Retina (tissue), 1 donor: ENCODE results near the gene HMX1.

ENCODE experiments used
- DNase-seq: peaks from one replicate; pipeline ENCODE4 v3.0.0-alpha.2; 2016

Gene HMX1

DNA sequence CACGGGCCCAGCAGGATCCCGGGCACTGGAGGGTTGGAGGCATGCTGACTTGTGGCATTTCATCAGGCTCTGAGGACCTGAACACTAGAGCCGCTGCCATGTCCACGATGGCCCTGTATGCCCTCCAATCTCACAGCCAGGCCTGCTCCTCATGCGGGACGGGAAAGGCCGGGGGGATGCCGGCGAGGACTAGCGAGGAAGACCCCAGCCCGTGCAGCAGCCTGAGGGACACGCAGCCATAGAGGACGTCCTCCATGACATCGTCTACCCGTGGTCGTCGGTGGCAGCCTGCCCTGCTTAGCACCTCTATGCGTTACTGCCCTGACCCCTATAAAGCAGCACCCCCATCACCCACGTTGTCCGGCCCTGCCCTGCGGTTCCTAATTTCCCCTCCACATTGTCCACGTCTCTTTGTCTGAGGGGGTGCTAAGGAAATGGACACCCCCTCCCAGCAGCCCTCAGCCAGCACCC lies 32.6 kb downstream of the HMX1 start:
- peak; percentile 19 for DNase-seq

DNA sequence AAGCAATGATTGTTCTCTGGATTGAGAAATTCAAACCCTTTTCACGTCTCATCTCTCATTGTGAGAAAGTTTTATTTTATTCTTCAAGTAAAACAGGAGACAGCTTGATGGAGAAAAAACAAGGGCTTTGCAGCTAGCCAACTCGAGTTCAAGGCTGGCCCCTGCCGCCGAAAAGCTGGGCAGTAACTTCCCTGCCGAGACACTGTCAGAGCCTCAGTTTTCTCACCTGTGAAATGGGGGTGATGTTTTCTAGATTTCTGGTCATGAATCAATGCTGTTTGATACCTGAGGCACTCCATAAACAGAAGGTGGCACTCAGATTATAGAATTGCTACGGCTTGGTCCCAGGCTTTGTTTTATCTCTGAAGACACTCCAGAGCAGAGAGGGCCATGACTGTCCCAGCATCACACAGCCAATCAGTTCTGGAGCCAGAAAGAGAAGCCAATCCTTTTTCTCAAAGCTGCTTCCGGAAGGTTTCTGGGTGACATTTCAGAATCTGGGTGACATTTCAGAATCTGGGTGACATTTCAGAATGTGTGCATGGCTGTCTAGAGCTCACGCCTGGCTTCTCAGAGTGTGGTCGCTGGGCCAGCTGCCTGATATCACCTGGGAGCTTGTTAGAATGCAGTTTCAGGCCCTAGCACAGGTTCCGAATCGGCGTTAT lies 33.2 kb downstream of the HMX1 start:
- peak; percentile 64 for DNase-seq

DNA sequence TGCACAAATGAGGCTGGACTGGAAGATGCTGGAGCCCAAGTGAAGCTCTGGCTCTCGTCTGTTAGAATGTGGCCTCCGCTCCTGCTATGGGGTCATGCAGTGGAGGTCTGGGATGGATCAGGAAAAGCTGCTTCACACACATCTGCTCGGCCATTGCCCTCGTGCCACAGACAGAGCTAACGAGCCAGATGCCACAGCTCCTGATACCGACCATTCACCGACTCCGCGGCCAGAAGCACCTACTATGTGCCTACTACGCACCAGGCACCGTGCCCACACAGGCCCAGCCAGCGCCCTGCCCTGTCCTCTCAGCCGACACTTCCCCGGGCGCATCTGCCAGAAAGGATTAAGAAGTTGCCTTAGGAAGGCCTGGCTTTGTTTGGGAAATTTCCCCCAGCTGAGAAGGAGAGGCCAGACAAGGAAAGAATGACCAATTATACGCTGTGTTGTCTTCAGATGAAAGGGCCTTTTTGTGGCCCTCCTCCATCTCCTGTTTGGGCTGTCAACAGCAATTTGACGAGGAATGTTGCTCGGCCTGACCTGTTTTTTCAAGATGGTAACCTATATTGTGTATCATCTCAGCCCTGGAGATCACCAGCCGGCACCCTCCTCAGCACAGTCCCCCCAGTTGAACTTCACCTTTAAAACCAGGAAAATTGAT lies 34.3 kb downstream of the HMX1 start:
- DNase-seq: peak; percentile 94

DNA sequence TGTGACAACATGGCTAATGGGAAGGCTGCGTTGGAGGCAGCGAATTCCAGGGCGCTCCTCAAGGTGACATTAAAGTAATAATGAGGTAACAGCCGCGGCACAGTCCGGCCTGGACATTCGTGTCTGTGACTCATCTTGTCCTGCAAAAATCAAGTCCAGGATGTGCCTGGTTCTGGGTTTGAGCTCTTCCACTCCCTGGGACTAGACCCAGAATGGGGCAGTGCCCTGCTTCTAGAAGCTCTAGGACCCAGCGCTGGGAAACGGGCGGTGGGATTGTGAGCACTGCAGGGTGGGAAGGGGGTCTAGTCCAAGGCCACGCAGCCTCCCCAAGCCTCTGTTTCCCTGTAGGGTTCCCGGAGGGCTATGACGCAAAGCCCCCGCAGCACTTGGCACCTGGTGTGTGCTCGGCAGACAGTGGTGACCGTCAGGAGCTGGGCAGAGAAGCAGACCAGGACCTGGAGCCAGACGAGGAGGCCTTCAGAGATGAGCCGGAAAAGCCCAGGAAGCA lies 34.9 kb downstream of the HMX1 start:
- DNase-seq: no peak

- peak; percentile 10 for DNase-seq
These were observed 35.9 kb downstream of the HMX1 start for GRCh38 chr4:8835521-8836365.

DNA sequence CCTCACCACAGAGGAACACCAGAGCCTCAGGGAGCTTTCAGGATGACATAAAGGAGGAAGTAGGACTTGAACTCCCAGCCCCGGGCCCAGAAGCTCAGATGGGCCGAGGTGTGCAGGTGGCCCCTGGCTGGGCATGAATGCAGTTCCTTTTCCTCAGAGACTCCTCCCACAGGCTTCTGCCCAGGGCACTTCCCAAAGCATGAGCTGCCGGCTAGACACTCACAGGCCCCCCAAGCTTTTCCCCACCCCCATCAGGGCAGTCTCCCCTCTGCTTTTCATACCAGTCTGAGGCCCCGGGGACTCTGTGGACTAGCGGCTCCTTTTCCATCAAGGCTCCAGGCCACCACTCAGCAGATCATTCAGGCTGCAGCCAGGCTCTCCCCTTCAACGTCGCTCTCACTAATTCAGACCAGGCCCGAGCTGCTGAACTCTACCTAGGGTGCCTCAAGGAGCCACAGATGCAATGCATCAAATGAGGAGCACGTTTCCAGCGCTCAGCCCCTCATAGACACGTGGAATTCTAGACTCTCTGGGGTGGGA lies 36.9 kb downstream of the HMX1 start:
- peak; percentile 40 for DNase-seq

- DNase-seq: peak; percentile 59
These were observed 39.3 kb downstream of the HMX1 start for GRCh38 chr4:8832113-8832915.

- DNase-seq: no peak
These were observed 40.2 kb downstream of the HMX1 start for GRCh38 chr4:8831221-8832112.

- no peak for DNase-seq
These were observed 40.9 kb downstream of the HMX1 start for GRCh38 chr4:8830611-8831200.

DNA sequence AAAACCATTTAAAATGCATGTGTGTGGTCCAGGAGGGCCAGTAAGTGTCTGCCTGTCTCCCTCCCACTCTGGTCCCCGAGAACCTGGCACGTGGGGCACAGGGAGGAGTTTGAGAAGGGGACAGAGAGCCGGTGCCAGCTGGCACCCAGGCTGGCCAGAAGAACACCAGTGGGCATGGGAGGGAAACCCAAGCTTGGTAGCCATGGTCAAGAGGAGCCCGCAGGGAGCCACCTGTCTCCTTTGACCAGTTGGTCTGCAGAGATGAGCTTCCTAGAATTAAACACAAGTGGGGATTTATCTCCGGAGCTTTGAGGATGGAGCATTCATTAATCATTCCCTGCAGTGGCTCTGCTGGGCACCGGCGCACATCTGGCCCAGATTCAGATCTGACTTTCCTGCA lies 41.6 kb downstream of the HMX1 start:
- no peak for DNase-seq

- DNase-seq: no peak
These were observed 42.1 kb downstream of the HMX1 start for GRCh38 chr4:8829584-8829983.

DNA sequence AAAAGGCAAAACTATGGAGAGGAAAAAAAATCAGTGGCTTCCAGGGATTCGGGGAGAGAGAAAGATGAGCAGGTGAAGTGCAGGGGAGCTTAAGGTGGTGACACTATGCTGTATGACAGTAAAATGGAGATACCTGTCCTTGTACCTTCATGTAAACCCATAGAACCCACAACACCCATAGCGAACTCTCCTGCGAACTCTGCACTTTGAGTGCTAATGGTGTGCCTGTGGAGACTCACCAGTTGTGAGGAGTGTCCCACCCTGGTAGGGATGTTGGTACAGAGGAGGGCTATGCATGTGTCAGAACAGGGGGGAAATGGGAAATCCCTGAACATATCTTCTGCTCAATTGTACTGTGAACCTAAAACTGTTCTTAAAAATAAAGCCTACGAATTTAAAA lies 42.8 kb downstream of the HMX1 start:
- DNase-seq: no peak

- no peak for DNase-seq
These were observed 50.3 kb downstream of the HMX1 start for GRCh38 chr4:8821151-8821950.

DNA sequence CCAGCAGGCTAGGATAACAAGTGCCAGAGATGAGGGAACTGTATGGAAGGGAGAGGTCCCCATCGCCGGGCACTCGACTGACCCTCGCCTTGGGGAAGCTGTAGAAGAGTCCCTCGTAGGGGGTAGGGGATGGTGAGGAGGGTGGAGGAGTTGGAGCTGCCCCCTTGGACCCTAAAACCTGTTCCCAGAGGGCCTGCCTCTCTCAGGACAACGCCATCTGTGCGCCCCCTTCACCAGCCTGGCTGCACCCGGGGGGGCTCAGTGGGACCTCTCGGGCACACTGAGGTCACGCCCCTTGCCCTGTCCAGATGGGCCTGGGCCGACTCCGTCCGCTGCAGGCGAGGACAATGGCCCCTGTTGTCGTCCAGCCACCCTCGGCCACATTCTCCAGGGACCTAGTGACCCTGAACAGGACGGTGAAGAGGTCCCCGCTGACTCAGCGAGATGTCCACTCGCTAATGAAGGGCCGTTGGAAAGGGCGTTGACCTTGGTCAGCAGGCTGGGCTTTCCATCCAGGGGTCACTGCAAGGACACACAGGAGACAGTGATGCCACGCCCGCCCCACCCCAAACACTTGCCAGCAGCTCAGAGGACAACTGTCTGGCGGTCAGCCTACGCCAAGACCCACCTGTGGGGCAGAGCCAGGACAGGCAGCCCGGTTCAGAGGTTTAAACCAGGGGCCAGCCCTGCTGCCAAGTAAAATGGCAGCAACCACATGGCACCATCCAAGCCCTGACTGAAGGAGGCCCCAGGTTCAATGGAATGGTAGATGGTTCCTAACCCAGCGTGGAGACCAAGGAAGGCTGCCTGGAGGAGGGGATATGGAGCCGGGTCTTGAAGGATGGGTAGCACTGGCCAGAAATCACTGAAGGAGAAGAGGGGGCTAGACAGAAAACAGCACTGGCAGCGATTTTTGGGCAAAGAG lies 51.2 kb downstream of the HMX1 start:
- no peak for DNase-seq

DNA sequence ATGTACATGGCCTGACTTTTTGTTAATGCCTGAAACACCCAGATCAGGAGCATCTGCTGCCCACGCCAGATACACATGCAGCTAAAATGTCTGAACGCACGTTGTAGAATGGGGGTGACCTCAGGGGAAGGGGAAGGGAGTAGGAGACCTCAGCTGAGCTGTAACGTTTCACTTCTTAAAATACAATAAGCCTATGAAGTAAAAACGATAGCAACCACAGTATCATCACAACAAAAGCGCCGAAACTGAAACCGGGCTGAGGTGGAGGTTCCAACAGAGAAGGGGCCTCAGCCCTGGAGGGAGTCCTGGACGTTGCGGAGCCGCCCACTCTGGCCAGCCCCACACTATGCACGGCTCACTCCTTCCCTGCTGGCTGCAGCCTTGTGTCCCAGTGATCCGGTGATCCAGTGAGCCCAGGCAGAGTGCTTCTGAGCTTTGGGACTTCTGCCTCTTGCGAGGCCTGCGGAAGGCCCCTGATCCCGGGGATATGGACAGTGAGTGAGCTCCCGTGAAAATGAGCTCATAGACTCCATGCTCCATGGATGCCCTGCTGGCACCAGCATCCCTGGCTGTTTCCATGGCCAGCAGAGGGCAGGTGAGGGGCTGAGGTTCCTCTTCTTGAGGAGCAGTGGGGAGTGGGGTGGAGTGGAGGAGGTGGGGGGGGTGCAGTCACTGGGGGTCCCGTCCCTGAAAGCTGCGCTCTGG lies 52.0 kb downstream of the HMX1 start:
- DNase-seq: peak; percentile 36

DNA sequence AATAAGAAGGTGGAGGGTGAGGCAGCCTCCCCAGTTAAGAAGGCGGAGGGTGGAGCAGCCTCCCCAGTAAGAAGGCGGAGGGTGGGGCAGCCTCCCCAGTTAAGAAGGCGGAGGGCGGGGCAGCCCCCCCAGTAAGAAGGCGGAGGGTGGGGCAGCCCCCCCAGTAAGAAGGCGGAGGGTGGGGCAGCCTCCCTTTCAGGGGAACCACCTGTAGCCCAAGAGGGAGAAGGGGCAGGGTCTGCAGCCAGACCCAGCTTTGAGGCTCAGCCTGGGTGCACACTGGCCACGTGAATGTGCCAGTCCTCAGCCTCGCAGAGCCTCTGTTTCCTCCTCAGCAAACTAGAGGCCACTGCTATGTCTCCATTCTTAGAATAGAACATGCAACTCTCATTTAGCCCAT lies 52.6 kb downstream of the HMX1 start:
- DNase-seq: no peak

DNA sequence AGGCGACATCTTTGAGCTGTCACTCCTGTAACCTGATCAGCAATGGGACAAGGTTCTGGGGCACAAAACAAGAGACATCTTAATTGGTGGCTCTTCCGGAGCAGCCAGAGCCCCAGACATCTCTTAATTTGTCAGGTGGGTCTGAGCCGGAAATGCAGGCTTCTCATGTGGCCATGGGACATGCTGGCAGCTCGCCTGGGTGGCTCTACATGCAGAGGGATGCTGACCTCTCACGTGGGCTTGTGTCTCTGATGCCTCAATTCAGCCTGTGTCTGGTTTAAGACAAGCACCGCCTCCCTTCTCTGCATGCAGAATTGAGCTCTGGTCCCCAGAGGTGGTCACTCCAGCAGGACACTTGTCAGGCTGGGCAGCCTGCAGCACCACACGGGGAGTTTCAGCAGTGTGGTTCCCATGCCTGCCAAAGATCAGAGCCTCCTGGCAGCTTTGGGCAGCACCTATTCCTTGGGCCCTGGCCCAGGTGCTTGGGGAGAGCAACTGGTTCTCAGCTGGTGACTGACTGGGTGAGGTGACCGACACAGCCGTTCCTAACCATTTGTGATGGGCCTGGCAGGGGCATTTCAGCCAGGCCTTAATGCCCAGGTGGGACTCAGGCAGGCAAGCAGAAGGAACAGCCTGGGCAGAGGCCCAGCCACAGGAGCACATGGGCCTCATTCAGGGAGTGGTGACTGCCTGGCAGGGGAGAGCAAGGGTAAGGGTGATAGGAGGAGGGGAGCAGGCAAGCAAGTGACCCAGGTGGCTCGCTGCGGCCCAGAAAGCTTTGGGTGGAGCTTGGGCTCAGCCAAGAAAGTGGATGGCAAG lies 53.4 kb downstream of the HMX1 start:
- DNase-seq: peak; percentile 44

- DNase-seq: no peak
These were observed 53.9 kb downstream of the HMX1 start for GRCh38 chr4:8817813-8818062.
